Calu3 (cell line): Measurements from ENCODE around the gene BDH1. TPM values are rescaled to one million over a fixed set of nuclear protein-coding genes. Genes with fewer than 3 reads are reported as not detected.

Source experiments
- BruUV-seq: library from RNA; stranded (reverse); fragments of 400-500 nt; replicated peaks from 2 replicates; lab custom pipeline; 2021; lab: Mats Ljungman, UMichigan
- CTCF ChIA-PET: fragments of 300-600 bp; sonication (Branson Sonifier 250); formaldehyde crosslinking; loops from one replicate; lab custom pipeline; 2022; ENCODE audit warnings: antibody characterized with exemption; lab: Charles Lee
- DNase-seq: peaks from one replicate; pipeline ENCODE4 v3.0.0; 2022
- H3K27ac Mint-ChIP-seq: one replicate; pipeline ENCODE4 v1.8.0; 2022; ENCODE audit warnings: mixed read lengths; ENCODE audit not compliant: unreplicated experiment
- H3K27me3 Mint-ChIP-seq: one replicate; pipeline ENCODE4 v1.8.0; 2022; ENCODE audit warnings: mixed read lengths; ENCODE audit not compliant: unreplicated experiment
- H3K36me3 Mint-ChIP-seq: one replicate; pipeline ENCODE4 v1.8.0; 2022; ENCODE audit warnings: mild to moderate bottlenecking, moderate library complexity, mixed read lengths; ENCODE audit not compliant: insufficient read depth, unreplicated experiment
- H3K4me1 Mint-ChIP-seq: one replicate; pipeline ENCODE4 v1.8.0; 2022; ENCODE audit warnings: mild to moderate bottlenecking, low read depth, mixed read lengths; ENCODE audit not compliant: unreplicated experiment
- H3K4me3 Mint-ChIP-seq: one replicate; pipeline ENCODE4 v1.8.0; 2022; ENCODE audit warnings: mild to moderate bottlenecking, low read depth, moderate library complexity, mixed read lengths; ENCODE audit not compliant: unreplicated experiment
- H3K9me3 Mint-ChIP-seq: one replicate; pipeline ENCODE4 v1.8.0; 2022; ENCODE audit warnings: low read depth, mixed read lengths; ENCODE audit not compliant: unreplicated experiment
- CTCF ChIP-seq: fragments of 200-600 bp; IDR thresholded peaks from one replicate; pipeline ENCODE4 v1.8.0; 2022; ENCODE audit warnings: antibody characterized with exemption; ENCODE audit not compliant: unreplicated experiment
- intact Hi-C: fragments of 100-400 bp; cut with micrococcal nuclease; formaldehyde crosslinking; loops from one replicate; pipeline ENCODE4 v1.10.0; 2022; ENCODE audit not compliant: unreplicated experiment
- total RNA-seq: library from RNA; stranded (reverse); gene quantifications from 2 replicates; pipeline ENCODE4 v1.2.3, GENCODE V29; 2022

Gene BDH1
- total RNA-seq, 1 experiment from 2014 or later = 49.0 TPM

- Mint-ChIP-seq H3K4me3 (peak overlapping the region; percentile 54), H3K36me3 (peaks cover 37% of the 10 kb centered on the region), H3K27me3 (no peaks in the 10 kb centered on the region), H3K9me3 (no peaks in the 10 kb centered on the region), H3K4me1 (peaks cover 43% of the 10 kb centered on the region), H3K27ac (peak overlapping the region; percentile 98)
- TF ChIP-seq CTCF = no peak
- peak; percentile 38 for DNase-seq
- intact Hi-C loops = no loop called here
- CTCF ChIA-PET = interaction anchor here (0.5 kb wide), 1 partner anchor 39 kb away, joined by 3 read pairs; no protein-coding TSS in a partner anchor
- no TSS peak for BruUV-seq
These were observed 33.5 kb downstream of the BDH1 start for GRCh38 chr3:197522183-197522715.

- intact Hi-C loops = no loop called here
- H3K36me3 Mint-ChIP-seq = peaks cover 44% of the 10 kb centered on the region
- peak overlapping the region; percentile 98 for H3K27ac Mint-ChIP-seq
- BruUV-seq = no TSS peak
- peak overlapping the region; percentile 54 for H3K4me3 Mint-ChIP-seq
- CTCF ChIA-PET = interaction anchor here (0.6 to 1.2 kb wide), 5 partner anchors 26 to 212 kb away, joined by 3 to 4 read pairs (median 3); no protein-coding TSS in a partner anchor
- H3K4me1 Mint-ChIP-seq = peaks cover 49% of the 10 kb centered on the region
- DNase-seq = no peak
- TF ChIP-seq CTCF = no peak
- H3K9me3 Mint-ChIP-seq = no peaks in the 10 kb centered on the region
- H3K27me3 Mint-ChIP-seq = no peaks in the 10 kb centered on the region
These were observed 34.2 kb downstream of the BDH1 start for GRCh38 chr3:197521277-197522182.

- peak; percentile 87 for DNase-seq
- CTCF ChIA-PET = interaction anchor here (0.6 to 1.2 kb wide), 5 partner anchors 27 to 211 kb away, joined by 3 to 4 read pairs (median 3); no protein-coding TSS in a partner anchor
- H3K27ac Mint-ChIP-seq = peak overlapping the region; percentile 98
- peaks cover 59% of the 10 kb centered on the region for H3K4me1 Mint-ChIP-seq
- no peaks in the 10 kb centered on the region for H3K27me3 Mint-ChIP-seq
- TSS peak; percentile 78 for BruUV-seq
- intact Hi-C loops = no loop called here
- no peaks in the 10 kb centered on the region for H3K9me3 Mint-ChIP-seq
- TF ChIP-seq CTCF = no peak
- H3K36me3 Mint-ChIP-seq = peaks cover 53% of the 10 kb centered on the region
- peak overlapping the region; percentile 54 for H3K4me3 Mint-ChIP-seq
These were observed 35.2 kb downstream of the BDH1 start for GRCh38 chr3:197520311-197521276.

- BruUV-seq = no TSS peak
- intact Hi-C loops = no loop called here
- DNase-seq = peak; percentile 37
- peak; percentile 18 for TF ChIP-seq CTCF
- peaks cover 58% of the 10 kb centered on the region for H3K36me3 Mint-ChIP-seq
- peak overlapping the region; percentile 54 for H3K4me3 Mint-ChIP-seq
- no peaks in the 10 kb centered on the region for H3K9me3 Mint-ChIP-seq
- H3K4me1 Mint-ChIP-seq = peaks cover 65% of the 10 kb centered on the region
- H3K27ac Mint-ChIP-seq = peak overlapping the region; percentile 98
- CTCF ChIA-PET = no interaction called here
- H3K27me3 Mint-ChIP-seq = no peaks in the 10 kb centered on the region
These were observed 36.0 kb downstream of the BDH1 start for GRCh38 chr3:197519801-197520211.
